Loucy (cell line): ENCODE data around the gene CABP2.
"Not testable (repeated sequence)": the region's sequence is repeated elsewhere in the genome, so short reads cannot be mapped to it uniquely, and the experiment has no call there.

Source experiments
- H2AFZ ChIP-seq: fragments of 200-600 bp; sonication (generic); 2 replicates; pipeline ENCODE4 v1.6.0; 2016; ENCODE audit warnings: antibody characterized with exemption, mild to moderate bottlenecking, low read length, moderate library complexity
- H3F3A ChIP-seq: fragments of 200-600 bp; 2 replicates; pipeline ENCODE4 v1.6.0; 2016; ENCODE audit warnings: antibody characterized with exemption, low read depth, mild to moderate bottlenecking
- H3K27me3 ChIP-seq: fragments of 200-600 bp; sonication (generic); 2 replicates; pipeline ENCODE4 v1.6.1; 2014; ENCODE audit warnings: low read length, mild to moderate bottlenecking; ENCODE audit not compliant: insufficient read depth, poor library complexity, severe bottlenecking
- H3K36me3 ChIP-seq: fragments of 200-600 bp; sonication (generic); 2 replicates; pipeline ENCODE4 v1.6.1; 2016; ENCODE audit warnings: low read length; ENCODE audit not compliant: insufficient read depth
- H3K4me1 ChIP-seq: fragments of 200-600 bp; sonication (generic); 2 replicates; pipeline ENCODE4 v1.5.1; 2014; ENCODE audit warnings: low read length, mild to moderate bottlenecking; ENCODE audit not compliant: insufficient read depth, poor library complexity, severe bottlenecking
- H3K4me2 ChIP-seq: fragments of 200-600 bp; sonication (generic); 2 replicates; pipeline ENCODE4 v1.6.0; 2014; ENCODE audit warnings: antibody characterized with exemption, low read length, low read depth, mild to moderate bottlenecking; ENCODE audit not compliant: poor library complexity, severe bottlenecking
- H3K4me3 ChIP-seq: fragments of 200-600 bp; sonication (generic); 2 replicates; pipeline ENCODE4 v1.5.1; 2014; ENCODE audit warnings: low read length, mild to moderate bottlenecking, mixed read lengths; ENCODE audit not compliant: poor library complexity, severe bottlenecking
- H3K79me2 ChIP-seq: fragments of 200-600 bp; sonication (generic); 2 replicates; pipeline ENCODE4 v1.6.1; 2014; ENCODE audit warnings: low read length; ENCODE audit not compliant: insufficient read depth
- H3K9ac ChIP-seq: fragments of 200-600 bp; sonication (generic); 2 replicates; pipeline ENCODE4 v1.6.0; 2014; ENCODE audit warnings: mild to moderate bottlenecking, low read depth, low read length, moderate library complexity; ENCODE audit not compliant: poor library complexity, severe bottlenecking
- H3K9me2 ChIP-seq: fragments of 200-600 bp; sonication (generic); replicated peaks from 2 replicates; pipeline ENCODE4 v1.6.1; 2016; ENCODE audit warnings: low read depth, low read length, mixed read lengths
- H3K9me3 ChIP-seq: fragments of 200-600 bp; sonication (generic); 2 replicates; pipeline ENCODE4 v1.6.1; 2014; ENCODE audit warnings: mild to moderate bottlenecking, antibody characterized with exemption, low read length, low read depth; ENCODE audit not compliant: insufficient read depth
- H4K20me1 ChIP-seq: fragments of 200-600 bp; sonication (generic); 2 replicates; pipeline ENCODE4 v1.6.0; 2014; ENCODE audit warnings: antibody characterized with exemption, low read length, mild to moderate bottlenecking; ENCODE audit not compliant: insufficient read depth, poor library complexity, severe bottlenecking
- CTCF ChIP-seq: fragments of 200-600 bp; sonication (generic); conservative IDR thresholded peaks from 2 replicates; pipeline ENCODE4 v1.5.1; 2014; ENCODE audit warnings: mild to moderate bottlenecking, antibody characterized with exemption, low read length
- EZH2phosphoT487 ChIP-seq: fragments of 200-600 bp; IDR thresholded peaks from 2 replicates; pipeline ENCODE4 v1.6.1; 2018; ENCODE audit warnings: antibody characterized with exemption, mild to moderate bottlenecking, moderate library complexity, borderline replicate concordance

CABP2 gene

GRCh38 chr11:67571443-67571842, 48.2 kb upstream of the CABP2 start:
- Histone ChIP-seq H4K20me1 (no peaks in the 10 kb centered on the region), H3K9ac (no peak overlapping the region), H3K9me3 (no peaks in the 10 kb centered on the region), H3K4me2 (no peak overlapping the region), H3K79me2 (no peaks in the 10 kb centered on the region), H3K9me2 (no peaks in the 10 kb centered on the region), H3F3A (no peaks in the 10 kb centered on the region), H2AFZ (no peak overlapping the region), H3K36me3 (no peaks in the 10 kb centered on the region), H3K4me3 (no peak overlapping the region), H3K4me1 (no peaks in the 10 kb centered on the region), H3K27me3 (no peaks in the 10 kb centered on the region)
- TF ChIP-seq EZH2phosphoT487 (no peak), CTCF (no peak)

GRCh38 chr11:67564230-67564629, 41.0 kb upstream of the CABP2 start:
- TF ChIP-seq EZH2phosphoT487 (no peak), CTCF (no peak)
- H3K4me2 ChIP-seq: no peak overlapping the region
- H3K79me2 ChIP-seq: no peaks in the 10 kb centered on the region
- H3K9me2 ChIP-seq: no peaks in the 10 kb centered on the region
- no peak overlapping the region for H3K9ac ChIP-seq
- H3K9me3 ChIP-seq: no peaks in the 10 kb centered on the region
- H3K4me1 ChIP-seq: no peaks in the 10 kb centered on the region
- no peaks in the 10 kb centered on the region for H3K36me3 ChIP-seq
- no peak overlapping the region for H3K4me3 ChIP-seq
- H4K20me1 ChIP-seq: no peaks in the 10 kb centered on the region
- no peak overlapping the region for H2AFZ ChIP-seq
- H3K27me3 ChIP-seq: no peaks in the 10 kb centered on the region
- no peaks in the 10 kb centered on the region for H3F3A ChIP-seq

GRCh38 chr11:67563705-67564114, 40.5 kb upstream of the CABP2 start:
- not testable (repeated sequence) for H3K9ac ChIP-seq, H3K4me1 ChIP-seq, H3K36me3 ChIP-seq, H3K9me2 ChIP-seq, H2AFZ ChIP-seq, H3K9me3 ChIP-seq, H3K27me3 ChIP-seq, H3K4me3 ChIP-seq, H3K79me2 ChIP-seq, H3F3A ChIP-seq, H3K4me2 ChIP-seq, H4K20me1 ChIP-seq

GRCh38 chr11:67562963-67563704, 39.9 kb upstream of the CABP2 start:
- no peaks in the 10 kb centered on the region for H3K9me3 ChIP-seq
- no peak overlapping the region for H2AFZ ChIP-seq
- no peak overlapping the region for H3K4me3 ChIP-seq
- H4K20me1 ChIP-seq: no peaks in the 10 kb centered on the region
- H3K4me1 ChIP-seq: no peaks in the 10 kb centered on the region
- no peak for TF ChIP-seq EZH2phosphoT487
- TF ChIP-seq CTCF: no peak
- no peaks in the 10 kb centered on the region for H3K9me2 ChIP-seq
- no peak overlapping the region for H3K4me2 ChIP-seq
- H3K36me3 ChIP-seq: no peaks in the 10 kb centered on the region
- H3K9ac ChIP-seq: no peak overlapping the region
- H3K27me3 ChIP-seq: no peaks in the 10 kb centered on the region
- H3K79me2 ChIP-seq: no peaks in the 10 kb centered on the region
- H3F3A ChIP-seq: no peaks in the 10 kb centered on the region
